ENCODE data around the gene CAMTA1. TPM values are rescaled to one million over a fixed set of nuclear protein-coding genes. Genes with fewer than 3 reads are reported as not detected.

The CAMTA1 gene
- total and polyA plus RNA-seq, 9 of the 15 experiments (the other 6 are each of a cell fraction or from before 2014, with no cell fraction given): 43.9 to 161 (median 65.9) TPM

DNA sequence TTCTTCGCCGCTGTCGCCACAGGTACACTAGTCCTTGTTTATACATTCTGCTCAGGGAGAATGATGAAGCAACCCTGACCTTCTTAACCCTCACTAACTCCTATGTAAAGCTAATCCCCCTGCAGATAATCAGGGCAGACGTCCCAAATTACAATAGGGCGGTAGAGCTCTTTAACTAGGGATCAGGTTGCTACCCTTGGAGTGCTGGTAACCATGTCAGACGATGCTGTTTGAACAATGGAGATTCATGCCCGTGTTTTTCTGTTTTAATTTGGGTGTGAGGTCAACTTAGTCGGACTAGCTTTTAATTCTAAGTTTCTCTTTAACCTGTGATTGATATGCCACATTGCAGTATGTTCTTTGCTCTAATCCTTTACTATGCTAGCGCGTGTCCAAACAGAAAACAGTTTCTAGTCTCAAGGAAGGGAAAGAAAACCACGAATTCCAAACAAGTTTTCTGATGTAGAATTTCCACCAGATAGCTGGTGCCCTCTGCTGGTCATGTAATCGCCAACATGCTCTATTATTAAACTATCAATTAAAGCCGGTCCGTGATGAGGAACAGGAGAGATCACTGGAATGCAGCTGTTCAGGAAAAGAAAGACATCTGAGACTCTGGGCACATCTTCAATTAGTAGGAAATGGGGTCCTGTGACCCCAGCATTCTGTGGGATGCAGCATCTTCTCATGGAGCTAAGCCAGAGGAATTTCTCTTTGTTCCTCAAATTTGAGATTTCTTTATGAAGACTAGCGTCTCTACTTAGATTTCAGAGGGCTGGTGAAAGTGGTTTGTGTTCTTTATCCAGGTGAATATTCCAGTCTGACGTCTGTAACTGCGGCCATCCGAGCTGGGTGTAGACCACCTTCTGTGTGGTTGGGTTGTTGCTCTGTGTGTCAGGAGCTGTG is 967.5 kb downstream of the CAMTA1 start (continued):
- TF ChIP-seq, protein P1, sequence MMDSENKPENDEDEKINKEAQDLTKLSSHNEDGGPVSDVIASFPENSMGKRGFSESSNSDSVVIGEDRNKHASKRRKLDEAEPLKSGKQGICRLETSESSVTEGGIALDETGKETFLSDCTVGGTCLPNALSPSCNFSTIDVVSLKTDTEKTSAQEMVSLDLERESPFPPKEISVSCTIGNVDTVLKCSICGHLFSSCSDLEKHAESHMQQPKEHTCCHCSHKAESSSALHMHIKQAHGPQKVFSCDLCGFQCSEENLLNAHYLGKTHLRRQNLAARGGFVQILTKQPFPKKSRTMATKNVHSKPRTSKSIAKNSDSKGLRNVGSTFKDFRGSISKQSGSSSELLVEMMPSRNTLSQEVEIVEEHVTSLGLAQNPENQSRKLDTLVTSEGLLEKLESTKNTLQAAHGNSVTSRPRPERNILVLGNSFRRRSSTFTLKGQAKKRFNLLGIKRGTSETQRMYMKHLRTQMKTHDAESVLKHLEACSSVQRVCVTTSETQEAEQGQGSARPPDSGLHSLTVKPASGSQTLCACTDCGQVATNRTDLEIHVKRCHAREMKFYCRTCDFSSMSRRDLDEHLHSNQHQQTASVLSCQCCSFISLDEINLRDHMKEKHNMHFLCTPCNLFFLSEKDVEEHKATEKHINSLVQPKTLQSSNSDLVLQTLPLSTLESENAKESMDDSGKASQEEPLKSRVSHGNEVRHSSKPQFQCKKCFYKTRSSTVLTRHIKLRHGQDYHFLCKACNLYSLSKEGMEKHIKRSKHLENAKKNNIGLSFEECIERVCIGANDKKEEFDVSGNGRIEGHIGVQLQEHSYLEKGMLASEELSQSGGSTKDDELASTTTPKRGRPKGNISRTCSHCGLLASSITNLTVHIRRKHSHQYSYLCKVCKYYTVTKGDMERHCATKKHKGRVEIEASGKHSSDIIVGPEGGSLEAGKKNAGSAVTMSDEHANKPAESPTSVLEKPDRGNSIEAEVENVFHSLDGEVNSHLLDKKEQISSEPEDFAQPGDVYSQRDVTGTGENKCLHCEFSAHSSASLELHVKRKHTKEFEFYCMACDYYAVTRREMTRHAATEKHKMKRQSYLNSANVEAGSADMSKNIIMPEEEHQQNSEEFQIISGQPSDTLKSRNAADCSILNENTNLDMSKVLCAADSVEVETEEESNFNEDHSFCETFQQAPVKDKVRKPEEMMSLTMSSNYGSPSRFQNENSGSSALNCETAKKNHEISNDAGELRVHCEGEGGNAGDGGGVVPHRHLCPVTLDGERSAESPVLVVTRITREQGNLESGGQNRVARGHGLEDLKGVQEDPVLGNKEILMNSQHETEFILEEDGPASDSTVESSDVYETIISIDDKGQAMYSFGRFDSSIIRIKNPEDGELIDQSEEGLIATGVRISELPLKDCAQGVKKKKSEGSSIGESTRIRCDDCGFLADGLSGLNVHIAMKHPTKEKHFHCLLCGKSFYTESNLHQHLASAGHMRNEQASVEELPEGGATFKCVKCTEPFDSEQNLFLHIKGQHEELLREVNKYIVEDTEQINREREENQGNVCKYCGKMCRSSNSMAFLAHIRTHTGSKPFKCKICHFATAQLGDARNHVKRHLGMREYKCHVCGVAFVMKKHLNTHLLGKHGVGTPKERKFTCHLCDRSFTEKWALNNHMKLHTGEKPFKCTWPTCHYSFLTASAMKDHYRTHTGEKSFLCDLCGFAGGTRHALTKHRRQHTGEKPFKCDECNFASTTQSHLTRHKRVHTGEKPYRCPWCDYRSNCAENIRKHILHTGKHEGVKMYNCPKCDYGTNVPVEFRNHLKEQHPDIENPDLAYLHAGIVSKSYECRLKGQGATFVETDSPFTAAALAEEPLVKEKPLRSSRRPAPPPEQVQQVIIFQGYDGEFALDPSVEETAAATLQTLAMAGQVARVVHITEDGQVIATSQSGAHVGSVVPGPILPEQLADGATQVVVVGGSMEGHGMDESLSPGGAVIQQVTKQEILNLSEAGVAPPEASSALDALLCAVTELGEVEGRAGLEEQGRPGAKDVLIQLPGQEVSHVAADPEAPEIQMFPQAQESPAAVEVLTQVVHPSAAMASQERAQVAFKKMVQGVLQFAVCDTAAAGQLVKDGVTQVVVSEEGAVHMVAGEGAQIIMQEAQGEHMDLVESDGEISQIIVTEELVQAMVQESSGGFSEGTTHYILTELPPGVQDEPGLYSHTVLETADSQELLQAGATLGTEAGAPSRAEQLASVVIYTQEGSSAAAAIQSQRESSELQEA (IDR thresholded peaks at IDR 0.05; ENCODE audit: low read depth): no peak
- TF ChIP-seq TCF3 (CRISPR knock-in tag; IDR thresholded peaks at IDR 0.05) (no peak), ZNF316 (IDR thresholded peaks at IDR 0.05) (no peak), EZH2 (IDR thresholded peaks at IDR 0.05; ENCODE audit: borderline replicate concordance, low read depth, low read length) (peak; percentile 88; the same call in 1 of the 2 replicates), ZNF830 (CRISPR knock-in tag; IDR thresholded peaks at IDR 0.05) (no peak), RAD21 (CRISPR knock-in tag; conservative IDR thresholded peaks at IDR 0.05 in 1 of 2, IDR thresholded peaks at IDR 0.05 in 1 of 2) (peak; percentile 57 to 84), SP2 (IDR thresholded peaks at IDR 0.05; ENCODE audit: extremely low read depth, low read depth, low read length, poor library complexity, severe bottlenecking) (no peak), FOXA1 (IDR thresholded peaks at IDR 0.05; ENCODE audit: borderline replicate concordance) (no peak), ZFPM2 (CRISPR knock-in tag; IDR thresholded peaks at IDR 0.05) (no peak), ATF7 (IDR thresholded peaks at IDR 0.05) (no peak), ZNF584 (CRISPR knock-in tag; IDR thresholded peaks at IDR 0.05; ENCODE audit: low read depth) (no peak), HDAC1 (IDR thresholded peaks at IDR 0.05) (no peak)
- TF ChIP-seq, protein P2, sequence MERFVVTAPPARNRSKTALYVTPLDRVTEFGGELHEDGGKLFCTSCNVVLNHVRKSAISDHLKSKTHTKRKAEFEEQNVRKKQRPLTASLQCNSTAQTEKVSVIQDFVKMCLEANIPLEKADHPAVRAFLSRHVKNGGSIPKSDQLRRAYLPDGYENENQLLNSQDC (CRISPR knock-in tag; IDR thresholded peaks at IDR 0.05): no peak
- TF ChIP-seq, protein P3, sequence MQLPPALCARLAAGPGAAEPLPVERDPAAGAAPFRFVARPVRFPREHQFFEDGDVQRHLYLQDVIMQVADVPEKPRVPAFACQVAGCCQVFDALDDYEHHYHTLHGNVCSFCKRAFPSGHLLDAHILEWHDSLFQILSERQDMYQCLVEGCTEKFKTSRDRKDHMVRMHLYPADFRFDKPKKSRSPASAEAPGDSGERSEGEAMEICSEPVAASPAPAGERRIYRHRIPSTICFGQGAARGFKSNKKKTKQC (CRISPR knock-in tag; IDR thresholded peaks at IDR 0.05): no peak
- TF ChIP-seq, protein P4, sequence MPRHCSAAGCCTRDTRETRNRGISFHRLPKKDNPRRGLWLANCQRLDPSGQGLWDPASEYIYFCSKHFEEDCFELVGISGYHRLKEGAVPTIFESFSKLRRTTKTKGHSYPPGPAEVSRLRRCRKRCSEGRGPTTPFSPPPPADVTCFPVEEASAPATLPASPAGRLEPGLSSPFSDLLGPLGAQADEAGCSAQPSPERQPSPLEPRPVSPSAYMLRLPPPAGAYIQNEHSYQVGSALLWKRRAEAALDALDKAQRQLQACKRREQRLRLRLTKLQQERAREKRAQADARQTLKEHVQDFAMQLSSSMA (CRISPR knock-in tag; IDR thresholded peaks at IDR 0.05): no peak
- TF ChIP-seq, protein P5, sequence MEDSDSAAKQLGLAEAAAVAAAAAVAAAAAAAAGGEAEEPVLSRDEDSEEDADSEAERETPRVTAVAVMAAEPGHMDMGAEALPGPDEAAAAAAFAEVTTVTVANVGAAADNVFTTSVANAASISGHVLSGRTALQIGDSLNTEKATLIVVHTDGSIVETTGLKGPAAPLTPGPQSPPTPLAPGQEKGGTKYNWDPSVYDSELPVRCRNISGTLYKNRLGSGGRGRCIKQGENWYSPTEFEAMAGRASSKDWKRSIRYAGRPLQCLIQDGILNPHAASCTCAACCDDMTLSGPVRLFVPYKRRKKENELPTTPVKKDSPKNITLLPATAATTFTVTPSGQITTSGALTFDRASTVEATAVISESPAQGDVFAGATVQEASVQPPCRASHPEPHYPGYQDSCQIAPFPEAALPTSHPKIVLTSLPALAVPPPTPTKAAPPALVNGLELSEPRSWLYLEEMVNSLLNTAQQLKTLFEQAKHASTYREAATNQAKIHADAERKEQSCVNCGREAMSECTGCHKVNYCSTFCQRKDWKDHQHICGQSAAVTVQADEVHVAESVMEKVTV (CRISPR knock-in tag; IDR thresholded peaks at IDR 0.05): peak; percentile 34; the same call in 1 of the 2 replicates
